Stimulated activated CD4-positive, alpha-beta T cell treated with anti-CD3 and anti-CD28 coated beads, Interleukin-1b, Interleukin-23, amount 100 ng/mL, for 4 hours (primary cell): ENCODE results near the gene MAML2.

Experiments used
- DNase-seq, 2 donors: peaks; one replicate each; pipeline ENCODE4 v3.0.0-alpha.2; 2020; ENCODE audit warnings: low read depth in 2 of 2

The MAML2 gene

GRCh38 chr11:96318399-96318798, 24.6 kb downstream of the MAML2 start:
- DNase-seq = no peak

- DNase-seq = no peak
Observed at GRCh38 chr11:96317985-96318384, 25.0 kb downstream of the MAML2 start.

- no peak for DNase-seq
Observed at GRCh38 chr11:96317571-96317970, 25.4 kb downstream of the MAML2 start.

GRCh38 chr11:96316869-96317268, 26.1 kb downstream of the MAML2 start:
- DNase-seq = no peak

GRCh38 chr11:96315476-96315875, 27.5 kb downstream of the MAML2 start:
- DNase-seq = no peak

GRCh38 chr11:96314326-96315020, 28.5 kb downstream of the MAML2 start:
- no peak for DNase-seq

- DNase-seq = no peak
Observed at GRCh38 chr11:96313163-96313562, 29.8 kb downstream of the MAML2 start.

- no peak for DNase-seq
Observed at GRCh38 chr11:96311120-96311568, 31.9 kb downstream of the MAML2 start.

- no peak for DNase-seq
Observed at GRCh38 chr11:96310236-96310635, 32.8 kb downstream of the MAML2 start.

- DNase-seq = no peak
Observed at GRCh38 chr11:96309643-96310017, 33.4 kb downstream of the MAML2 start.

GRCh38 chr11:96309016-96309642, 33.9 kb downstream of the MAML2 start:
- DNase-seq = no peak

GRCh38 chr11:96307776-96308140, 35.2 kb downstream of the MAML2 start:
- no peak for DNase-seq

GRCh38 chr11:96306933-96307775, 35.8 kb downstream of the MAML2 start:
- no peak for DNase-seq

GRCh38 chr11:96306600-96306932, 36.4 kb downstream of the MAML2 start:
- DNase-seq = no peak

GRCh38 chr11:96306071-96306470, 36.9 kb downstream of the MAML2 start:
- no peak for DNase-seq

- DNase-seq = no peak
Observed at GRCh38 chr11:96303980-96304379, 39.0 kb downstream of the MAML2 start.

GRCh38 chr11:96303064-96303463, 39.9 kb downstream of the MAML2 start:
- DNase-seq = no peak

- no peak for DNase-seq
Observed at GRCh38 chr11:96301818-96302217, 41.2 kb downstream of the MAML2 start.

- DNase-seq = no peak
Observed at GRCh38 chr11:96299155-96299888, 43.7 kb downstream of the MAML2 start.

GRCh38 chr11:96295369-96295768, 47.6 kb downstream of the MAML2 start:
- DNase-seq = no peak

GRCh38 chr11:96294289-96294688, 48.7 kb downstream of the MAML2 start:
- no peak for DNase-seq

GRCh38 chr11:96293598-96294021, 49.4 kb downstream of the MAML2 start:
- DNase-seq = no peak
